GM18858 (cell line): ENCODE measurements around the gene UNC5CL.
"Not testable (repeated sequence)": the region's sequence is repeated elsewhere in the genome, so short reads cannot be mapped to it uniquely, and the experiment has no call there.

Experiments used
- ATAC-seq: cut with Tn5 transposase; IDR thresholded peaks from one replicate; pipeline ENCODE4 v1.9.1; 2021; ENCODE audit not compliant: unreplicated experiment

UNC5CL gene

GRCh38 chr6:41040101-41040939 lies 1.3 kb upstream of the UNC5CL start:
- ATAC-seq = no peak

- no peak for ATAC-seq
These were observed 816 bp downstream of the UNC5CL start for GRCh38 chr6:41038205-41038604.

- ATAC-seq = no peak
These were observed 1.7 kb downstream of the UNC5CL start for GRCh38 chr6:41037107-41037900.

GRCh38 chr6:41036601-41037000 lies 2.4 kb downstream of the UNC5CL start:
- ATAC-seq = no peak

- no peak for ATAC-seq
These were observed 2.8 kb downstream of the UNC5CL start for GRCh38 chr6:41036186-41036585.

- no peak for ATAC-seq
These were observed 5.2 kb downstream of the UNC5CL start for GRCh38 chr6:41033776-41034175.

- no peak for ATAC-seq
These were observed 6.2 kb downstream of the UNC5CL start for GRCh38 chr6:41032830-41033229.

GRCh38 chr6:41028561-41029412 lies 10.2 kb downstream of the UNC5CL start:
- ATAC-seq = peak; percentile 37

- peak; percentile 68 for ATAC-seq
These were observed 11.0 kb downstream of the UNC5CL start for GRCh38 chr6:41027799-41028560.

- ATAC-seq = no peak
These were observed 11.8 kb downstream of the UNC5CL start for GRCh38 chr6:41027241-41027640.

- ATAC-seq = no peak
These were observed 13.0 kb downstream of the UNC5CL start for GRCh38 chr6:41025966-41026530.

- ATAC-seq = no peak
These were observed 15.9 kb downstream of the UNC5CL start for GRCh38 chr6:41023114-41023513.

GRCh38 chr6:41022294-41022693 lies 16.7 kb downstream of the UNC5CL start:
- no peak for ATAC-seq

- no peak for ATAC-seq
These were observed 17.2 kb downstream of the UNC5CL start for GRCh38 chr6:41021832-41022231.

GRCh38 chr6:41017663-41018062 lies 21.4 kb downstream of the UNC5CL start:
- no peak for ATAC-seq

GRCh38 chr6:41015860-41016259 lies 23.2 kb downstream of the UNC5CL start:
- ATAC-seq = not testable (repeated sequence)

GRCh38 chr6:41014780-41015179 lies 24.2 kb downstream of the UNC5CL start:
- ATAC-seq = no peak

- ATAC-seq = no peak
These were observed 25.4 kb downstream of the UNC5CL start for GRCh38 chr6:41013466-41014153.

- ATAC-seq = no peak
These were observed 27.3 kb downstream of the UNC5CL start for GRCh38 chr6:41011673-41012072.

GRCh38 chr6:41009669-41010068 lies 29.4 kb downstream of the UNC5CL start:
- no peak for ATAC-seq
